NCI-H446 treated with DMSO at 0.1 percent for 48 hours (cell line): ENCODE measurements around the gene TBRG4.

Experiments
- DNase-seq: peaks from one replicate; lab custom pipeline; 2025; lab: John Stamatoyannopoulos, UW

TBRG4 gene

DNA sequence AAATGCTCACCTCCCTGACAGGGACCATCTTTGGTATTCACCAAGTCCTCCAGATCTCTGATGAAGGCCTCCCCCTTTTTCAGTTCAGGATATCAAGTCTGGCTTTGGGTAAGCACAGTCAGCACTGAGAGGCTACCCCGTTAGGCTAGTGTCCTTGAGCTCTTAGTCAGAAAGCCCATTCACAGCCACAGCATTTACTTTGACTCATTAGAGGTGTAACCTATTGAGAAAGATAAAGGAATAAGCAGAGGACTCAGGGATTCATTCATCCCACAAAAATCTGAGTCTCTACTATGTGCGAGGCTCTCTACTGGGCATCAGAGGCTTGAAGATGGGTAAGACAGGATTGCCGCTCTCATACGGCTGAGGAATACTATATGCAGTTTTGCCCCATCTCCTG is 32.1 kb upstream of the TBRG4 start:
- no peak for DNase-seq

DNA sequence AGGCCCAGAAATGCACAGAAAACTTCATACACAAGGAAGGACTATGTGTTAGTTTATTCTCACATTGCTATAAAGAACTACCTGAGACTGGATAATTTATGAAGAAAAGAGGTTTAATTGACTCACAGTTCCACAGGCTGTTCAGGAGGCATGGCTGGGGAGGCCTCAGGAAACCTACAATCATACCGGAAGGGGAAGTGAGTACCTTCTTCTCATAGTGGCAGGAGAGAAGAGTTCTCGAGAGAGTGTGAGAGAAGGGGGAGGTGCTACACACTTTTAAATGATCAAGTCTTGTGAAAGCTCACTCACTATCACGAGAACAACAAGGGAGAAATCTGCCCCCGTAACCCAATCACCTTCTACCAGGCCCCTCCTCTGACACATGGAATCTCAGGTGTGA is 29.3 kb upstream of the TBRG4 start:
- no peak for DNase-seq

DNA sequence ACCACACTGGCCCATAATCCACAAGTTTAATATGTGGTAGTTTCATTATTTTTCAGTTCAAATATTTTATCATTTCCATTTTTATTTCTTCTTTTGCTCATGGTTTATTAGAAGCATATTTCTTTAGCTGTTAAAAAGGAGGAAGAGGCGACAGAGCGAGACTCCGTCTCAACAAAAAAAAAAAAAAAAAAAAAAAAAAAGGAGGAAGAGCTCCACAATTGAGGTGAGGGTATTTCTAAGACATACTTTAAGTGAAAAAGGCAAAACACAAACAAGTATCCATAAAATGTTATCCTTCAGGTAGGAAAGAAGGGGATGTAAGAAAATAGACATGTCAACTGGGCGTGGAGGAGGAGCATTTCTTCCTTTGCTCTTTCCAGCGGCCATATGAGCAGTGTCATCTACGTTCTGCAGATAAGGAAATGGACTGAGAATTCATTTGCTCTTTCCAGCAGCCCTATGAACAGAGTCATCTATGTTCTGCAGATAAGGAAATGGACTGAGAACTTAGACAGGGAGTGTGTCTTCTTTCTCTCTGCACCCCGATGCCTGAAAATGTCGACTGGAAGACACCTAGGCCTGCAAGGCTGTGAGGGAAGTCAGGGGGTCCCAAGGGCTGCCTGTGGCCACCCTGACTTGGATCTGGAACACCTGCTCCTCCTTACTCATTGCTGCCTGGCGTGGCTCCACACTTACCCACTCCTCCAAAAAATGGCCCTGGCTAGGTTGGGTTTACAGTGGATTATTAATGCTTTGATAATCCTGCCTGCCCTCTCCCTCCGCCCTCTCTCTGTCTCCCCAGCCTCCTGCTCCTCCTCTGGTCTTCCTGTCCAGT is 27.2 kb upstream of the TBRG4 start:
- no peak for DNase-seq

DNA sequence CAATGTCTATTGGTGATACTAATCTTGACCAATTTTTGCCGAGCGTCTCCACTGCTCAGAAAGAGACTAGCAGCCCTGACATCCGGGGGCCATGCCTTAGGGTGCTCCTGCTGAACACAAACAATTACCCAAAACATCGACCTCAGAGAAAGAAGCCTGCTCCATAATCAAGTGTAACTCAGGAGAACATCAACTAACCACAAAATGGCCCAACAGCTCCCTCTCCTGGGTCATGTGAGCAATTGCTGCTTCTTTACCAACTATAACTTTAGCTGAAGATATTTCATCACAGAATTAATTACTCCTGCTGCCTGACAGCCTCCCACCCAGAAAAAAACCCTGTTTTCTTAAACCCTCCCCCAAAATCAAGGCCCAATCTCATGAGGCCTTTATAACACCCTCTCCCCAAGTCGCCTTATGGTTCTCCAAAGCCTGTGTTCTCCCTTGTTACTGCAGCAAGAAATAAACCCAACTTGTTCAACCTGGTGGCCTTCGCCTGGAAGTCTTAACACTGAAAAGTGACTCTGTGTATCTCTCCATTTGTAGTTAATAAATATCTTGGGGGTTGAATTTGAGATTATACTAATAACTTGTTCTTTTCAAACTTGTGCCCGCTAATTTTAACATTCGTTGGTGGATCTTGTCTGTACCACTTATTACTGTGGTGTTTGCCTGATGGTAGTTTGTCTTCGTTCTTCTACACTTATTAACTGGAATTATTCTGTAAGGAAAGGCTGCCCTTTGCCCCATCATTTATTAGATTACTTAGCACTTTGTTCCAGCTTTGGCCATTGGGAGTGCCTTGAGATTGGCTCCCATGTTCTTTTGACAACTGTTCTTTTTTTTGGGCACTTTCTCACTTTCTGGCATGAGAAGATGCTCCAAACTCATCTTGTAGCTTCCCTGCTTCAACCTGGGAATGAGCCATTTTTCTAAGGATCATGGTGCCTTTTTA is 24.9 kb upstream of the TBRG4 start:
- DNase-seq, result peak; percentile 35

DNA sequence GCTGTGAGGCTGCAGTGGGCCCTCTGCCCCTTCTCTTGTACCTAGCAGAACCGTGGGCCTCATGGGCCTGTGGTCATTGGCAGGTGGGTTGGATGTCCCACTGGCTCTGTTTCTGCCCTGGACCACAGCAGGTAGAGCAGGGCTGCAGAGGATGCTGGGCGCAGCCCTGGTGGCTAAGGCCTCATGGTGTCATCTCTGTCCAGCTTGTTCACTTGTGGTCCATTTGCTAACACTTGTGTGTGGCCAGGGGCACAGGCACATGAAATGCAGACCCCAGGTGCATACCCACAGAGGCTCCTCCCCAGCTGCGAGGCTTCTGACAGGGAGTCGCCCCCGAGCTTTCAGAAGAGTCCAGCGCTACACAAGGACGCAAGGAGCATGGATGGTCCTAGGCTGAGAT is 22.4 kb upstream of the TBRG4 start:
- no peak for DNase-seq

GRCh38 chr7:45133352-45133751 is 21.9 kb upstream of the TBRG4 start:
- DNase-seq, result no peak

- DNase-seq, result no peak
Measured at GRCh38 chr7:45132708-45133320, 21.3 kb upstream of the TBRG4 start.

GRCh38 chr7:45131891-45132290 is 20.4 kb upstream of the TBRG4 start:
- peak; percentile 6 for DNase-seq

GRCh38 chr7:45130910-45131309 is 19.4 kb upstream of the TBRG4 start:
- DNase-seq, result no peak

- no peak for DNase-seq
Measured at GRCh38 chr7:45129906-45130305, 18.4 kb upstream of the TBRG4 start.

- no peak for DNase-seq
Measured at GRCh38 chr7:45129181-45129800, 17.8 kb upstream of the TBRG4 start.

- no peak for DNase-seq
Measured at GRCh38 chr7:45126920-45127319, 15.4 kb upstream of the TBRG4 start.

DNA sequence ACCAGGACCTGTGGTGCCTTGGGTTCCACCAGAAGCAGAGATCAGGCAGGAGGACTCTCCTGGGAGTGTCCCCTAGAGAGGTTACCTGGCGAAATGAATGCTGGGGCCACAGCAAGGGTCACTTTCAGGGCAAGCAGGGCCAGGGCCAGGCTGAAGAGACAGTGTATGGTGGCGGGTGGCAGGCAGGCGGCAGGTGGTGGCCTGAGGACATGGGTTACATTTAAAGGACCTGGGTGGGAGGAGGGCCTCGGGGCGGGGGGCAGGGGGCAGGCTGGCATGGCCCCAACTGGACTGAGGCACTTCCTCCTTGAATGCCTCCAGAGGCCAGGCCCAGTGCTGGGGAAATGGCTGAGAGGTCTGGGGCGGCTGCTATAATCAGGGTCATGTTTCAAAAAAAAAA is 14.7 kb upstream of the TBRG4 start:
- no peak for DNase-seq

DNA sequence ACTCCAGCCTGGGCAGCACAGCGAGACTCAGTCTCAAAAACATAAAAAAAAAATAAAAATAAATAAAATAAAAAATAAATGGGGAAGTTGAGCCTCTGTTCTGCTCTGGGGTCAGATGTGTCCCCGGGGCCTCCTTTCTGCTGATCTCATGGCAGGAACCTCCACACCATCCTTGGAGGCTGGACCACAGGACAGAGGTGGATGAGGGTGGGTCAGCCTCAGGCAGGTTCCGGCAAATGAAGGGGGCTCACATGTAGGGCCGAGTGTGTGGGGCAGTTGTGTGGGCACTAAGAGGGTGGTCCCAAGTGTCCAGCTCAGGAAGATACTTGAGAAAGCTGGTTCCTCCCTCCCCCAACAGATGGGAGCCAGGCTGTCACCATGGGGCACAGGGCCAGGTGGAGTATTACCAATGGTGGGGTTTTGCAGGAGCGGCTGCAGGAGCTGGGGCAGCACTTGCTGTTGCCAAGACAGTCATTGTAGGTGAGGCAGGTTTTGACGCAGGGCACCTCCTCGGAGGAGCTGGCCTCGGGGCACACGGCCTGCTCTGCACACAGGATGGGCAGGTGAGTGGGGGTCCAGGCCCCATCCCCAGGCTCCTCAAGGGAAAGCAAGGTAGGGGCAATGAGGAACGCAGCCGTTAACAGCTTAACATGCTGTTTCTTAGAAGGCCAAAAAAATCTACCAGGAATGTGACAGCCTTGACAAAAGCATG is 13.9 kb upstream of the TBRG4 start:
- no peak for DNase-seq

DNA sequence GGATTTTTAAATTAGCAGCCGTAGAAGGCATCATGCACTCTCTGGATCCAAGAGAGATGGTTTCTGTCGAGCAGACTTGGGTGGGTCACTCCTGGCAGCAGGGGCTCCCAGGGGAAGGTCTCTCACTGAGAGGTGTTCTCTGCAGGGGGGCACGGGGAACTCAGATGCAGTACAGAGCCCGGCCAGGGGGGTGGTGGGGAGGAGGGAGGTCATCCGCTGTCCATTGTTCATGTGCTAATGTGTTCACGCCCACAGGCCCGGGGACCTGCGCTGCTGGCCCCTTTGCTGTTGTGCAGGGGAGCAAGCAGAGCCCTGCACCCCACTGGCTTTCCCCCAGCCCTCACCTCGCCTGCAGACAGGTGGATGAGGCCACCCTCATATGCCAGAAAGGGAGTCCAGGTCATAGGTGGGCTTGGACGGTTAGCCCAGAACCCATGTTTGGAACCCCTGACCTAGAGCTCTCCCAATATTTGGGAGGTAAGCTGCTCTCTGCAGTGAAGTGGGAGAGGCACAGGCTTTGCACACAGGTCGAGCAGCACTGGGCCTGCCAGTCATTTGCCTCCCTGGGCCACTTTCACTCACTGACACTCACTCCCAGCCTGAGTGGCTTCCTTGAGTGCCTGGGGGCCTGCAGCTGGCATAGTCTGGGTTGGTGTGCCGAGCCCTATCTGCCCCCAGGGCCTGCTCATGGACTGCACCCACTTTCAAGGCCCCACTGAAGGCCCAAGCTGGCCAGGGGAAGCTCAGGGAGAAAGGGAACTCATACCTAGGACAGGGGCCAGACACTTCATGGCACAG is 12.6 kb upstream of the TBRG4 start:
- DNase-seq, result no peak

DNA sequence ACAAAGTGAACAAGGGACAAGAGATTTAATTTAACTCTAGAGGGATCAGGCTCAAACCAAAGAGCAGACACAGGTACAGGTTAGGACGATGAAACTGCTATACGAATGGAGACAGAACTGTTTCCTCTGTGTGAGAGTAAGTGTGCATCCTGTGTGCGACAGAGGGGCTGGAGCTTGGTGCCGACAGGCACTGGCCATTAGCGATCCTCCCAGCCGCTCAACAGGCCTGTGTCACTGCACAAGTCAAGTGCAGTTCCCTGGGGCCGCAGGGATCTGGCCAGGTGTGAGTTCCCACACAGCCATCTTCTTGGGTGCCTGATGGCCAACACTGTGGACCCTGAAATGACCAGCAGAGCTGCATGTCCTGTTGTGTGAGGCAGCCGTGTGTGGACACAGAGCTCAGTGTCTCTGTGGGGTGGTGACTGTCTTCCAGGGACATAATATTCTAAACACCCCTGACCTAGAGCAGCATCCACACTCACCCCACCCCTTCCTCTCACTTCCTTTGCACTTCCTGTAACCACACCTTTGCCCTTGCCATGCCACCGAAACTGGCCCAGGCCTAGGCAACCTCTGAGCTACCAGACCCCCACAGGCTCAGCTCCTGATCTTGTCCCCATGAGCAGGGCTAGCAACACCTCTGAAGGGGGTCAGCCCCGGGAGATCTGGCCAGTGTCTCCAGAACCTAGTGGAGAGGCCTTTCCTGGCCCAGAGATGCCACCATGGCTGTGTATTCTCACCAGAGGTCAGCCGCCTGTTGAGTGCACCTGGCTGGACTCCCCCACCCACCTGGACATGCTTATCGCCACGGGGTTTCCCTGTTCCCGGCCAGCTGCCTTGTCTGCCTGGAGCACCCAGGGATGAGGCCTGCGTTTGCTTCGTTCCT is 11.7 kb upstream of the TBRG4 start:
- no peak for DNase-seq

GRCh38 chr7:45119550-45119949 is 8.1 kb upstream of the TBRG4 start:
- no peak for DNase-seq

- DNase-seq, result no peak
Measured at GRCh38 chr7:45118889-45119331, 7.4 kb upstream of the TBRG4 start.

GRCh38 chr7:45118292-45118691 is 6.8 kb upstream of the TBRG4 start:
- no peak for DNase-seq

DNA sequence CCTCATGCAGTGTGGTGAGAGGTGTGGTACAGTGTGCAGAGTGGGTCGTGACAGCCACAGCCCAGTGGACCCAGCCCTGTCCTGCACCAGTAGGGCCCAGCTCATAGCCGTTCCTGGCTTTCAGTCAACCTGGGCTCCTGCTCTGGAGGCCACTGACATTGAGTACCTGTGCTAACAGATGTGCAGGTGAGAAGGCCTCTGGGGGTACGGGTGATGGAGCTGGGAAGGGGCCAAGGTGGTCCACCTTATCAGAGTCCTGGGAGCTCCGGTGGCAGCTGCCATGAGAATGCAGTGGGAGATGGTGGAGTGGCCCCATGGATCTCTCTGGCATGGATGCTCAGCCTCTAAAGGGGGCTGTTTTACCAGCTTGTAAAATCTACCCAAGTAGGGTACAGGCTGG is 6.1 kb upstream of the TBRG4 start:
- DNase-seq, result no peak
